NCI-H526 (cell line): ENCODE results near the gene KIF3C.
"Not testable (repeated sequence)": the region's sequence is repeated elsewhere in the genome, so short reads cannot be mapped to it uniquely, and the experiment has no call there.

ENCODE experiments used
- DNase-seq, 2 experiments: peaks; one replicate each; lab custom pipeline; 2025; lab: John Stamatoyannopoulos, UW

The KIF3C gene

DNA sequence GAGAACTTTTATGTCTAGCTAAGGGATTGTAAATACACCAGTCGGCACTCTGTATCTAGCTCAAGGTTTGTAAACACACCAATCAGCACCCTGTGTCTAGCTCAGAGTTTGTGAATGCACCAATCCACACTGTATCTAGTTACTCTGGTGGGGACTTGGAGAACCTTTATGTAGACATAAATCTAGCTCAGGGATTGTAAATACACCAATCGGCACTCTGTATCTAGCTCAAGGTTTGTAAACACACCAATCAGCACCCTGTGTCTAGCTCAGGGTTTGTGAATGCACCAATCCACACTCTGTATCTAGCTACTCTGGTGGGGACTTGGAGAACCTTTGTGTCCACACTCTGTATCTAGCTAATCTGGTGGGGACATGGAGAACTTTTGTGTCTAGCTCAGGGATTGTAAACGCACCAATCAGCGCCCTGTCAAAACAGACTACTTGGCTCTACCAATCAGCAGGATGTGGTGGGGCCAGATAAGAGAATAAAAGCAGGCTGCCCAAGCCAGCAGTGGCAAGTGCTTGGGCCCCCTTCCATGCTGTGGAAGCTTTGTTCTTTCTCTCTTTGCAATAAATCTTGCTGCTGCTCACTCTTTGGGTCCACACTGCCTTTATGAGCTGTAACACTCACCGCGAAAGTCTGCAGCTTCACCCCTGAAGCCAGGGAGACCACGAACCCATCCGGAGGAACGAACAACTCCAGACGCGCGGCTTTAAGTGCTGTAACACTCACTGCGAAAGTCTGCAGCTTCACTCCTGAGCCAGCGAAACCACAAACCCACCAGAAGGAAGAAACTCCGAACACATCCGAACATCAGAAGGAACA, 66.1 kb downstream of the KIF3C start:
- DNase-seq: not testable (repeated sequence)

DNA sequence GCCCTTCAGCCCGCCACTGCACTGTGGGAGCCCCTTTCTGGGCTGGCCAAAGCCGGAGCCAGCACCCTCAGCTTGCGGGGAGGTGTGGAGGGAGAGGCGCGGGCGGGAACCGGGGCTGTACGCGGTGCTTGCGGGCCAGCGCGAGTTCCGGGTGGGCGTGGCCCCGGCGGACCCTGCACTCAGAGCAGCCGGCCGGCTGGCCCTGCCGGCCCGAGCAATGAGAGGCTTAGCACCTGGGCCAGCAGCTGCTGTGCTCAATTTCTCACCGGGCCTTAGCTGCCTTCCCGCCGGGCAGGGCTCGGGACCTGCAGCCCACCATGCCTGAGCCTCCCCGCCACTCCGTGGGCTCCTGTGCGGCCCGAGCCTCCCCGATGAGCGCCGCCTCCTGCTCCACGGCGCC, 66.9 kb downstream of the KIF3C start:
- not testable (repeated sequence) for DNase-seq

DNA sequence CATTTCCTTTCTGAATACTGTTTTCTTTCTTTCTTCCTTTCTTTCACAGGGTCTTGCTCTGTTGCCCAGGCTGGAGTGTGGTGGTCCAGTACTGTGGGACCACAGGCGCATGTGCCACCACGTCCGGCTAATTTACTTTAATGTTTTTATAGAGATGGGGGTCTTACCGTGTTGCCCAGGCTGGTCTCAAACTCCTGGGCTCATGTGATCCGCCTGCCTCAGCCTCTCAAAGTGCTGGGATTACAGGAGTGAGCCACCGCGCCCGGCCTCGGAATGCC, 68.7 kb downstream of the KIF3C start:
- not testable (repeated sequence) for DNase-seq

DNA sequence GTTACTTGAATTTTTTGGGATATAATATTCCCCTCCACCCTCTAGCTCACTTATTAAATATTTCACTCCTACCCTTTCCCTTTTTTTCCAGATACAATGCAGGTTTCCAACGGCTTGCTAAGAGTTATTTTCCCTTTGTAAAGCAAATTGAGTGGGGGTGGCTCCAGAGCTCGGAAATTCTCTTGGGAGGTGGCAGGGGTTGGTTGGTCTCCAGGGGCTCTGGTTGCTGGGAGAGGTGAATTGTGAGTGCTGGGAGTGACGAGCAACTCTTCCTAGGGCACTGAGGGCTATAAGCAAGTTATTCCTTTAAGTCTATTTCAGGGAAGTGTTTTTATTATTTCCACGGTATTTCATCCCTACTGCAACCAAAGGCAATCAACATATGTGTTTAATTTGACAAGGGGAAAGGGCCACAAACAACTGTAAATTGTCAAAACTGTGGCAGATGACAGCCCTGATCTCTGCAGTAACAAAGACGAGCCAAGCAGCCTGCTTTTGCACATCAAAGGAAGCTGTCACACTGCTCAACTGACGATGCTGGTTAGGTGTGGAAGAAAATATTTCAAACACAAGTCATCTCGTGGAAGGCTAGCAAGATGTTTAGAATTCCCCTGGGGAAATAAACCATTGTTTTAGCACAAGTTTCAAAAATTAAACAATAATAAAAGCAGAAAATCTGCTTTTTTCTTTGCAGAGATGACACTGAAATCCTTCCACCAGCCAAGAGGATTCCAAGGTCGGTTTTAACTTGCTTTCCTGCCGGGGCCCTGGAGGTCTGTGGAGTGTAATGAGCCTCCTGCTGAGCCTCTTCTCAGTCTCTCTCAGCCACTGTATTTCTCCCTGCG, 69.2 kb downstream of the KIF3C start:
- peak in 1 of 2 experiments; percentile 29 for DNase-seq

DNA sequence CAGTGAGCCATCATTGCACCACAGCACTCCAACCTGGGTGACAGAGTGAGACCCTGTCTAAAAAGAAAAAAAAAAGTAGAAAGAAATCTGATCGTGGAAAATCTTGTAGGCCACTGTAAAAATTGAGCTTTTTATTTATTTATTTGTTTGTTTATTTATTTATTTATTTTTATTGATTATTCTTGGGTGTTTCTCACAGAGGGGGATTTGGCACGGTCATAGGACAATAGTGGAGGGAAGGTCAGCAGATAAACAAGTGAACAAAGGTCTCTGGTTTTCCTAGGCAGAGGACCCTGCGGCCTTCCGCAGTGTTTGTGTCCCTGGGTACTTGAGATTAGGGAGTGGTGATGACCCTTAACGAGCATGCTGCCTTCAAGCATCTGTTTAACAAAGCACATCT, 72.7 kb downstream of the KIF3C start:
- not testable (repeated sequence) for DNase-seq

DNA sequence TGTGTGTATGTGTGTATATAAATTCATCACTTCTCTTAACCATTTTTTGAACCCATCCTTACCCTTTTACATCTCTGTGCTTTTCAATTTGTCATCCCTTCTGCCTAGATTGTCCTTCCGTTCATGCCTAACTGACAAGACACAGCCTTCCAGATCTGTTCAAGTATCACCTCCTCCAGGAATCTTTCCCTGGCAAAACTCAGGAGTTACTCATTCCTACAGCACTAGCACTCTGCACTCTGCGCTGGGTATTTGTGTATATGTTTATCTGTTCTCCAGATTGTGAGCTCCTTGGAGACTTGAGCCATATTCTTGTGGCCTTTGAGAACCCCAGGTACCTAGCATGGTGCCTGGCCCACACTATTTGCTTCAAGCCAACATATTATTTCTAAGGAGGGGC, 77.2 kb downstream of the KIF3C start:
- no peak for DNase-seq

DNA sequence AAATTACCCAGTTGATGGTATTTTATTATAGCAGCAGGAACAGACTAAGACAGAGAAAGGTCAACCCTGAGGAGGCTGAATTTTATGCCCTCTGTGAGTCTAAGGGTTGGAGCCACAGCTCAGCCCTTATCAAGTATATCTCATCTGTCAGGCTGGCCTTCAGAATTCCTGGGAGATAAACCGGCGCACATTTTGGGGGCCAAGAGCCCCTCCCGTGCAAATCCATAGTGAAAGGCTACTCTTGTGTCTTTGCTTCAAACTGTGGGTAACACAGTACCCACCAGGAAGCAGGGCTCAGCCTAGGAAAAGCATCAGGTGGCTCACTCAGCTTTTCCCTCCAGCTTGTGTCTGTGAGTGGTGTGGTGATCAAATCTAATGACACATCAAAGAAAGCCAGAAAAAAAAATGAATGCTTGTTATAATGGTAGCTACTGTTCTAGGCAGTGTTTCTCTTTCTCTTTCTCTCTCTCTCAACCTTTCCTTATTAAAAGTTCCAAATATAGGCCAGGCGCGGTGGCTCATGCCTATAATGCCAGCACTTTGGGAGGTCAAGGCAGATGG, 79.0 kb downstream of the KIF3C start:
- DNase-seq: no peak

DNA sequence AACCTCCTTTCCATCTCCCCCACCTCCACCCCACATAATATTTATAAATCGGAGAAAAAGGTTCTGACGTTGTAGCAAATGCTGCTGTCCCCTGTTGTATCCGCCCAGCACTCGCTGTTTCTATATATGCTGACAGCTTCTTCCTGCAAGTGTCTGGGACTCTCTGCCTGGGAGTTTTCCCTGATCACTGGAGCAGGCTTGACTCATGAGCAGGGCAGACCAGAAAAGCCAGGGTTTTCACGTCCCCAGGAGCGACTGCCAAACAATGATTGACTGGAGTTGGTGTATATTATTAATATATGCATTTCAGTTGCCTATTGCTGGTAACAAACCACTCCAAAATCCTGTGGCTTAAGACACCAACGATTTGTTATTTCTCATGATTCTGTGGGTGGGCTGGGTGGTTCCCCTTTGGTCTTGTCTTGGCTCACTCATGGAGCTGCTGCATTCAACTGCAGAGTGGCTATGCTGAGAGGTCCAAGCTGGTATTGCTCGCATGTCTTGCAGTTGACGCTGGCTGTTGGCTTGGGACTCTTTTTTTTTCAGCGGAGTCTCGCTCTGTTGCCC, 82.8 kb downstream of the KIF3C start:
- DNase-seq: no peak

DNA sequence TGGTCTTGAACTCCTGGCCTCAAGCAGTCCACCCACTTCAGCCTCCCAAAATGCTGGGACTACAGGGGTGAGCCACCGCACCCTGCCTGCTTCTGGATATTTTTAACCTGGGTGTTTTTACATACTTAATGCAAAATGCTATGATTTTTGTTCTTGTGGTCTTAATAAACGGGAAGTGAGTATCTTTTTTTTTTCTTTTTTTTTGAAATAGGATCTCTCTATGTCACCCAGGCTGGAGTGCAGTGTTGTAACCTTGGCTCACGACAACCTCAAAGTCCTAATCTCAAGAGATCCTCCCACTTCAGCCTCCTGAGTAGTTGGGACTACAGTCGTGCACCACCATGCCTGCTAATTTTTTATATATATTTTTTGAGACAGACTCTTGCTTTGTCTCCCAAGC, 84.8 kb downstream of the KIF3C start:
- DNase-seq: no peak

DNA sequence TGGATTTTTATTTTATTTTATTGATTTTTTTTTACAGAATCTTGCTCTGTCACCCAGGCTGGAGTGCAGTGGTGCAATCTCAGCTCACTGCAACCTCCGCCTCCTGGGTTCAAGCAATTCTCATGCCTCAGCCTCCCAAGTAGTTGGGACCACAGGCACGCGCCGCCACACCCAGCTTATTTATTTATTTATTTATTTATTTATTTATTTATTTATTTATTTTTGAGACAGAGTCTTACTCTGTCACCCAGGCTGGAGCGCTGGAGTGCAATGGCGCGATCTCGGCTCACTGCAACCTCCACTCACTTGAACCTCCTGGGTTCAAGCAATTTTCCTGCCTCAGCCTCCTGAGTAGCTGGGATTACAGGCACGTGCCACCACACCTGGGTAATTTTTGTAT, 86.0 kb downstream of the KIF3C start:
- DNase-seq: not testable (repeated sequence)

DNA sequence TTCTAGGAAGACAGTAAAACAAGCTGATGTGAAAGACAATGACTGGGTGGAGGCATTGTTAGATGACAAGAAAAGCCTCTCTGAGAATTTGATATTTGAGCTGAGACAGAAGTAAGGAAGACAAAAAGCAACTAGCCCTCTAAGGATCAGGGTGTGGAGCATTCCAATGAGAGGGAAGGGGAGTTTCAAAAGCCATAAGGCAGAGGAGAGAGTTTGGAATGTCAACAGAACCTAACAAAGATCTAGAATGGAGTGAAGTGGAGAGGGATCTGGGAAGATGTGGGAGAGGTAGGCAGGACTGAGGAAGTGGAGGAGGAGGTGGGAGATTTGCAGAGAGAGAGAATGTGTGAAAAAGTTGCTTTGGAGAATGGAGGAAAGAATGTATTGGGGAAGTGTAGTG, 86.7 kb downstream of the KIF3C start:
- no peak for DNase-seq

DNA sequence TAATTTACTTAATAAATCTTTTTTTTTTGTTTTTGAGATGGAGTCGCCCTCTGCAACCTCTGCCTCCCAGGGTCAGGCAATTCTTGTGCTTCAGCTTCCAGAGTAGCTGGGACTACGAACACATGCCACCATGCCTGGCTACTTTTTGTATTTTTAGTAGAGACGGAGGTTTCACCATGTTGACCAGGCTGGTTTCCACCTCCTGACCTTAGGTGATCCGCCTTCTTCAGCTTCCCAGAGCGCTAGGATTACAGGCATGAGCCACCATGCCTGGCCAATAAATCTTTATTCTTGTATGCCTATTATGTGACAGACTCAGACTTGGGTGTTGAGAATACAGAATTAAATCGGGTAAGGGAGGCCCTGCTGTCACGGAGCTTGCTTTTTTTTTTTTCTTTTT, 87.3 kb downstream of the KIF3C start:
- no peak for DNase-seq

DNA sequence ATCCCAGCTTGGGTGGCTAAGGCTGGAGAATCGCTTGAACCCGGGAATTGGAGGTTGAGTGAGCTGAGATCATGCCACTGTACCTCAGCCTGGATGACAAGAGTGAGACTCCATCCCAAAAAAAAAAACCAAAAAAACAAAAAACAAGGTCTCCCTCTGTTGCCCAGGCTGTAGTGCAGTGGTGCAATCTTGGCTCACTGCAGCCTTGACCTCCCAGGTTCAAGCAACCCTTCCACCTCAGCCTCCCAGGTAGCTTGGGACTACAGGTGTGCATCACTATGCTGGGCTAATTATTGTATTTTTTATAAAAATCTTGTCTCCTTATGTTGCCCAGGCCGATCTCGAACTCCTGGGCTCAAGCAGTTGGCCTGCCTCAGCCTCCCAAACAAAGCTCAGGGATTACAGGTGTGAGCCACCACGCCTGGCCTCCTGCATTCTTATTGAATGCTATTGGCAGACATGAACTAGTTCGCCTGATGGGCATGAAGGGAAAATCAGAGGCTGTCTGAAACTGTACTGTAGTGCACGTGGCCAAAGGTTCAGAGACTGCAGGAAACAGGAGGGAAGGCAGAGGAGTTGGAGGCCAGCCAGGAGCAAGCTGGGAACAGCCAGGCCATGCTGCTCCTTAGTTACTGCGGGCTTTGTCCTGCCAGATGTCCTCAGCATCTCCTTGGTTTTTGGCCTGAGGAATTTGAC, 88.0 kb downstream of the KIF3C start:
- no peak for DNase-seq

DNA sequence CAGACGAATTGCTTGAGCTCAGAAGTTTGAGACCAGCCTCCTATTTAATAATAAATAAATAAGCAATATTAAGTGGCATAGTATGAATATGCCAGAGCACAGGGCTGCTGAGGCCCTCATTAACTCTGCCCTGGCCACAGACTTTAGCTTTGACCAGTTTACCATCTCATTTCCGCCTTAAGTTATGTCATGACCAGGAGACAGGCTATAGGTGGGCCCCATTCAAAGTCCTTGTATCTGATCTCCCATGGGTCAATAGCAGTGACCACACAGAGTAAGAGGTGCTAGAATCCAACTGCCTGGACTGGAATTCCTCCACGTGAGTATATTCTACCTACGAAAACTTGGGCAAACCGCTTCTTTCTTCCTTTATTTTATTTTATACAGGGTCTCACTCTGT, 90.6 kb downstream of the KIF3C start:
- DNase-seq: no peak

DNA sequence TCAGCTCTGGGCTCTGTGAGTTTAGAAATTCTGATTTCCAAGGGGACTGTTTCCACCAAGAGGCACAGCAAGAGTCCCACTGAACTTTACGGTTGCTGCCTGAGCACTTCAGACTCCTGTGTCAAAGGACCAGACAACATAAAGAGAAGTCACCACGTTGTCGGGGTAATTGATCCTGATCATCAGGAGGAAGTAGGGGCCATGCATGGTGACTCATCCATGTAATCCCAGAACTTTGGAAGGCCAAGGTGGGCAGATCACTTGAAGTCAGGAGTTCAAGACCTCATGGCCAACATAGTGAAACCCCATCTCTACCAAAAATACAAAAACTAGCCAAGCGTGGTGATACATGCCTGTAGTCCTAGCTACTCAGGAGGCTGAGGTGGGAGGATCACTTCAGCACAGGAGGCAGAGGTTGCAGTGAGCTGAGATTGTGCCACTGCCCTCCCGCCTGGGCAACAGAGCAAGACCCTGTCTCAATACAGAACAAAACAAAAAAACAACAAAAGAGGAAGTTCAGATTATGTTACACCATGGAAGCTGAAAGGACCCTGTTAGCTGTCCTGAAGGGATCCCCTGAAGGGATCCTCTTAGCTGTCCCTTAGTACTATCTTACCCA, 94.6 kb downstream of the KIF3C start:
- no peak for DNase-seq

DNA sequence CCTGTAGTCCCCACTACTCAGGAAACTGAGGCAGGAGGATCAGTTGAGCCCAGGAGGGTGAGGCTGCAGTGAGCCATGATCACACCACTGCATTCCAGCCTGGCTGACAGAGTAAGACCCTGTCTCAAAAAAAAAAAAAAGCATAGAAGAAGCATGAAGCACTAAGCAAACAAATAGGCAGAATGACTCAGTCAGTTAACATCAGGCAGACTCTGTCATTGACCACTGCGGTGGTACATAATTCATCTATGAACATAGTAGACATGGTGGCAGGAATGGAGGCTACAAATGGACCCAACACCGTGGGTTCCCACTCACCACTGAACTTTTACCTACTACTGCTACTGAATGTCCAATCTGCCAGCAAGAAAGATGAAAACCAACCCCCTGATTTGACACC, 96.4 kb downstream of the KIF3C start:
- no peak for DNase-seq

DNA sequence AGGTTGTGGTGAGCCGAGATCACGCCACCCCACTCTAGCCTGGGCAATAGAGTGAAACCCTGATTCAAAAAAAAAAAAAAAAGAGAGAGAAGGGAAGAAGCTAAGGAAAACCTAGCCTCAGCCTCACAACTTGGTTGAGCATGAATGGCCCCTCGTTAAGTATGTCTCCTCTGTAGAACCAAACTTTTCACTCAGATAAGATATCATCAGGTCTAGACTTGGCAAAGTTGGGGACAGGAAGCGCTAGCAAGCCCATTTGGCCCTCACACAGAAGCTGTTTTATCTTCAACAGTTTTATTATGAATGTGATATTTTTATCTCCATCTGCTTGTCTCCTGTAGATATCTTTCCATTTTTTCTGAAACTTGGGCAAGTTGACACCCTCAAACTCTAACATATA, 100.5 kb downstream of the KIF3C start:
- DNase-seq: no peak

DNA sequence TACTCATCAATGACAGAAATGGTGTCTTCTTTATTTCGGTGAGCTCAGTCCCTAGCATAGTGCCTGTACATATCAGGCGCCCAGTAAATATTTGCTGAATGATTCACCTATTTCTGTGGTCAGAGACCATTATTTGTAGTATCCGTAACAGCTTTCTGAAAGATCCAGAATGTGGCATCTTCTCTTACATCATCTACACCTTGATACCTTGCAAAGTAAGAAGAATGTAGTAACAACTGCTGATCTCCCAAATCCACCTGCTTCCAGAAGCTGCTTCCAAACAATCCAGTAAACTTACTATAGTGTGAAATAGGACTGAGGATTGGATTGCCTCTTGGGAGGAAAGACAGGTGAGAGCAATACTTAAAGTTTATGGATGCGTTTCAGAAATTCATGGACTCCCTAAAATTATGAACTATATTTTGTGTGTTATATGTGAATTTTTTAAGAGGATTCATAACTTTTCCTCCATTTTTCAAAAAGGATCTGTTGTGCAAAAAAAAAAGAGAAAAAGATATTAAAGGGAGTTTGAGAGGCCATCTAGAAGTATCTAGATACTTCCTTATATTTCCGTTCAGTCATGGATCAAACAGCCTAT, 103.1 kb downstream of the KIF3C start:
- DNase-seq: no peak

DNA sequence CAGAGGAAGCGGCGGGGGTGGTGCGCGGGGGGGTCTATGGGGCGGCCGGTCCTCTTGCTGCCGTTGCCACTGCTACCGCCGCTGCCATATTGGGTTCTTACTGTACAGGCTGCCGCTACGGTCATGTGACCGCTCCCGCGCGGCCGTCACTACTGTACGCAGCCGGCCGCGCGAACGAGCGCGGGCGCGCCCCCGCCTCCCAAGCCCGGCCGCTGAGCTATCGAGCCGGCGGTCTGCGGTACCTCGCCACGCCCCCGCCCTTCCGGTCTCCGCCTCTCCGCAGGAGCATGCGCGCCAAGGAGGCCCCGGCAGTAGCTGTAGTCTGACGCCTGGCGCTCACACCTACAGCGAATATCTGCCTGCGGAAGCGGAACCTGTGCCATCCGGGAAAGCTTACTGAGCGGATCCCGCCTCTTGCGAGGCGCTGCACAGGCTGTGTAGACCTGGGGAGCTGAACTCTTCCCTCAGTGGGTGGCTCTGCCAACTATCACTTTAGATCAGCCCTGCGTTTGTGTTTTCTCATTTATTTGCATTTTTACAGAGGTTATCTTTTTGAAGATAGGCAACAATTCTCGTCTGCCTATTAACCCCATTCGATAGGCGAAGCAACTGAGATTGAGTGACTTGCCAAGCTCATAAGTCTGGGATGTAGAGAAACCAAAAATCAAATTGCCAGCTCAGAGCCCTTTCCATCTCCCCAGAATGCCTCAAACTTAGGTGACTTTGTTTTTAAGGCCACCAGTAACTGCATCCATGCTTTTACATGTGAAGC, 103.8 kb downstream of the KIF3C start, which contains the start of gene ASXL2:
Gene ASXL2 (minus strand): TSS at position 127 of the 772 bp plus-strand sequence. CDS start 265 bp downstream, outside the sequence.
- DNase-seq: peak; percentile 90 to 99
